AG08396 (cell line): ENCODE results near the gene MYZAP.
A peak's percentile ranks its signal among the peaks of the same experiment; 100 is the strongest.

Experiments
- DNase-seq: peaks from one replicate; pipeline ENCODE4 v3.0.0; 2012; ENCODE audit warnings: low spot score, mixed read lengths

Gene MYZAP

GRCh38 chr15:57697588-57697987 lies 105.9 kb downstream of the MYZAP start:
- DNase-seq: no peak

- no peak for DNase-seq
Observed at GRCh38 chr15:57698243-57698642, 106.5 kb downstream of the MYZAP start.

GRCh38 chr15:57698991-57699390 lies 107.3 kb downstream of the MYZAP start:
- no peak for DNase-seq

GRCh38 chr15:57703387-57703786 lies 111.7 kb downstream of the MYZAP start:
- no peak for DNase-seq

DNA sequence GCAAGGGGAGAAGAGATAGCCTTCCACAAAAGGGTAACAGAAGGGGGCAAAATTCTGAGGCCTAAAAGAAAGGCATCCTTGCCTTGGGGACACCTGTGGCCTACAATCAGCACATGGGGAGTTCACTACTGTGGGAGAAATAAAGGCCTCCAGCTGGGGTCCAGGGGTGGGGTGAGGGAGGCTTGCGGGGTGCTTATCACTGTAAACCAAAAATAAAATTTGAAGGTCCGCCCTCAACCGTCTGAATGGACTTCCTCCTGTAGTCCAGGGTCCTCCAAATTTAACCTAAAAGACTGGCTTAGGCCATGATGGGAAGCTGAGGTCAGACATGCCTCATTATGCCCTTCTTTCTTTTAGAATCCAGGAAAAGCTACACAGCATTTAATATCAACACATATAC lies 112.7 kb downstream of the MYZAP start:
- DNase-seq: no peak

- DNase-seq: no peak
Observed at GRCh38 chr15:57705746-57706404, 114.2 kb downstream of the MYZAP start.

- peak; percentile 92 for DNase-seq
Observed at GRCh38 chr15:57706405-57707209, 114.9 kb downstream of the MYZAP start, which contains the start of gene POLR2M. TSS of gene POLR2M (plus strand) at chr15:57706714. CDS start at chr15:57706843, 129 bp downstream.

DNA sequence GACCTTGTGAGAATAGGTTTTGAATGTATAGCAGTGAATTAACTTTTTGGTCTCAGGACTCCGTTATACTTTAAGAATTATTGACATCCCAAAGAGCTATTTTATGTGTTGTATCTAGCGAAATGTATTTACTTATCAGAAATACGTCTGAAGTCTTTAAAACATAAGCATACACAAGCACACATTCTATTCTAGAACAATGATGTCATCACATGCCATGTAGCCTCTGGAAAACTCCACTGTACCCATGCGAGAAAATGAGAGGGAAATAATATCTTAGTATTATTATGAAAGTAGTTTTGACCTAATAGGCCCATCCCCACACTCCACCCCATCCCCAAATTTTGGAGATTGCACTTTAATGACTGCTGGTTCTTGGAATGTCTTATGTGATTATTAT lies 116.3 kb downstream of the MYZAP start:
- no peak for DNase-seq

GRCh38 chr15:57718309-57718708 lies 126.6 kb downstream of the MYZAP start:
- no peak for DNase-seq

DNA sequence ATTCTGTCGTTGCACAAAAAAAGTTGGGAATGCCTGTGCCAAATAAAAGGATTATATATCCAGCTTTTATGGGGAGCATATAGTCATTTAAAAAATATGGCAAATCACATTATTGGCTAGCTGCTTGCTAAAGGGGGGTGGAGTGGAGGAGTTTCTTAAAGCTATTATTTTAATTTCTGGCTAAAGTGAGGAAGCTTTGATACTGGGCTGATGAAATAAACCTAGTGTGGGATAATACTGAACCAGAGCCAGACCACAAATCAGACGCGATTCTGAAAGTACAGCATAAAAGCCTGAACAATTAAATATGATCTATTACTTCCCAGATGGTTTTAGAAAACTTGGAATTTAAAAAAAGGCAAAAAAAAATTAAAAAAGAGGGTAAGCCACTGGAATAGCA lies 129.2 kb downstream of the MYZAP start:
- no peak for DNase-seq

- DNase-seq: no peak
Observed at GRCh38 chr15:57726411-57726810, 134.7 kb downstream of the MYZAP start.

DNA sequence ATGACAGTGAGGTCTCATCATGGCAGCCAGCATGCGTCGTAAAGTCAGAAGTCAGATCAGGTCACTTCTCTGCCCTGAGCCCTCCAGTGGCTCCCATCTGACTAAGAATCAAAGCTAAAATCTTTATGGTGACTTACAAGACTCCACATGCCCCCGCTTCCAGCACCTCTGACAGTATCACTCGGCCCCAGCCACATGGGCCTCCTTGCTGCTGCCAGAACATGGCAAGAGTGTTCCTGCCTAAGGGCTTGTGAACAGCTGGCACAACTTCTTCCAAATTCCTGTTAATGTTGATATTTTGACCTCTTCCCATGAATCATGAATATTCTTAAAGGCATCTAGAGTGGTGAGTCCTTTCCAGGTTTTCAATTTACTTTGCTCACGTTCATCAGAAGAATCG lies 135.3 kb downstream of the MYZAP start:
- no peak for DNase-seq

DNA sequence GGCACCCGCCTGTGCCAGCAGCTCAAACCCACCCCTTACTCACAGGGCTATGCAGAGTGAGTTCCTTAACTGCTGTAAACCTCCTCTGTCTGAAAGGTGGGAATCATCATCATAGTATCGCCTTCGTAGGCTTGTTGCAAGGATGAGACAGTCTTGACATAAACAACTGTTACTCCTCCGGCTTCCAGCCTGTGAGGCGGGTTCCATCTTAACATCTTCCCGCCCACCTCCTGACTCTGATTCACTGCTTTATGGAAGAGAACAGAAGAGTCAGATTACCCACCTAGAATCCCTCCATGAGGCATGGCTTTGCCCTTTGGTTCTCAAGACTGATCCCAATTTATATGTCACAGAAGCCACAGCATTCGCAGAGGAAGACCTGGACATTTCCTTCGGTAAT lies 136.7 kb downstream of the MYZAP start:
- no peak for DNase-seq

- no peak for DNase-seq
Observed at GRCh38 chr15:57730876-57731275, 139.2 kb downstream of the MYZAP start.

GRCh38 chr15:57731530-57732103 lies 139.9 kb downstream of the MYZAP start:
- no peak for DNase-seq

DNA sequence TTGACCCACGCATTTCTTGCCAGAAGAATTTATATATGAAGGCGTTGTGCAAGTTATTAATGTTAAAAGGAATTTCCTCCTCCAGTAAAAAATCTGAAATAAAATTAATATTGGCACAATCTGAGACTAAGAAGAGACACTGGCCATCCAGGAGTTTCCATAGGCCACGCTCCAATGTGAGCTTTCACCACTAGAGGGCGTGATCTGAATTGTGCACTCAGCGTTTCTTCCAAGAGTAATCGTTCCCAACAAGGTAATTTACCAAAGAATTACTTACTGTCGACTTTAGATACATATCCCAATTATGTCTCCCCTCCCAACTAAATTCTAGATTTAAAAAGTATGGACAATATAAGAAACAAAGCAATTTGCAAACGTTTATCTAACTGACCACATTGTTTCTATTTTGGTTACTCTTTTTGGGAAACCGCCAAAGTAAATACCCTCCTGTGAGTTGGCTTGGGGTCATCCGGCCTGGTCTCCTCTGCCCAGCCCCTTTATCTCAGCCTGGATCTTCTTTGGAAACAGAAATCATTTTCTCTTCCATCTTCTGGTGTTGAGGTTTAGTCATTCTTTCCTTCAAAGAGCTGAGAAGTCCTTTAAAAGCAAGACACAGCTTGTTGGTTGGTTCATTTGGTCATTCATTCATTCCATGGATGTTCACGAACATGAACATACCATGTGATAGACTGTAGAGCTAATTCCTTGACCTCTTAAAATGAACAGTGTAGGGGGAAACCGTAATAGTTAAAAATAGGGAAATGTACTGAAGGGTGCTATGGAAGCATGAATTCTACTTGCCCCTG lies 141.0 kb downstream of the MYZAP start:
- DNase-seq: peak; percentile 39

DNA sequence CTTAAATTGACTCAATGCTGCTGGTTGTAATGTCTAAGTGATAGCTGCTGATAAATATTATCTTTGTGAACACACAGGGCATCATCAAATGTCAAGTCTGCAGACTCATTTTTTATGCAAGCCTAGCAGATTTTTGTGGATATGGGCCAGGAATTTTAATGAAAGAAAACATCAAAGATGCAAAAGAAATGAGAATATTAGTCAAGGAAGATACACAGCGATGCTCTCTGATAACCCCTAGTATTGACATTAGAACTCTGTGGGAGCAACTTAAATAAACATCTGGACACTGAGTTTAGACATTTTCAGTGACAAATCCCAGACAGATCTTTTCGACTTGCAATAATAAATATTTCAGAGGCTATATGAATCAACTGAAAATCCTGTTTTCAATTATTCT lies 143.2 kb downstream of the MYZAP start:
- no peak for DNase-seq
